GM21717 (cell line): ENCODE data around the gene SORL1-AS1.

Experiments
- ATAC-seq: cut with Tn5 transposase; IDR thresholded peaks from one replicate; pipeline ENCODE4 v1.9.1; 2021; ENCODE audit warnings: mild to moderate bottlenecking, moderate library complexity; ENCODE audit not compliant: unreplicated experiment

The SORL1-AS1 gene

DNA sequence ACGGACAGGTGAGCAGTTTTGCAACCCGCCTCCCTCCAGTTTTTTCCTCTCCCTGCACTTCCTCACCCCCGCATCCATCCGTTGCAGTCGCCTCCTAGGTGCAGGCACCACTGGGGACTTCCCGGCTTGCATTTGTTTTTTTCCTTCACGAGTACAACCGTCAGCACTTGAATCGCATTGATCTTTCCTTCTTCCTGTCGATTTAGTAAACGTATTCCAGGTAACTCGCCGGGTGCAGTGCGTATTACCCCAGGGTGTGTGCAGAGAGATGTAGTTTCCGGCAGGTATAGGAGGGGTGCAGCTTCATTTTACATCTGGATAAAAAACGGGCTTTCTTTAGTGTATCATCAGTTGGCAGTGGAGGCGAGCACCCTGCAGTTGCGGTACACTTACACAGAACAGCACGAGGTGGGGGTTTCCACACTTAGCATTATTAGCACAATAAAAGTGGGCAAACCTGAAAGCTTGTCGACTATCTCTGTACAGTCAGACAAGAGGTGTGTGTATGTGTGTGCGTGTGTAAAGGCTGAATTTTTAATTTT lies at the start of gene SORL1-AS1:
Gene SORL1-AS1 (minus strand): TSS at position 359 of the 542 bp plus-strand sequence.
- ATAC-seq: peak; percentile 25

DNA sequence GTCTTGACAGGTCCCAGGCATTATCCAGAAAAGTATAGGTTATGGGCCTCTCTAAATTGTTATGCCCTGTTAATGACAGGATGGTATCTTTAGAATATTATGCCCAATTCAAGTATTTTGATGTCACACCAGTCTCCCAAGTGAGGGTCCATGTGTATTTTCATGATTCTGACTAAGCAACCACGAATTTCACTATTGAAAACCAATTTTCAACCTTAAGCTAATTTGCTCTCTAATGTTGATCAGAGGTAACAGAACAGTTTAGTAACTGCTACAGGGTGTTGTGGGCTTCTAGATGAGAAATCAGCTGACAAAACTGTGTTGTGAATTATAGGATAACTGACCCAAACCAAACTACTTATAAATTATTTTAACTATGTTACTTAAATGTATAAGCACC lies 48.0 kb upstream of the SORL1-AS1 start:
- no peak for ATAC-seq

DNA sequence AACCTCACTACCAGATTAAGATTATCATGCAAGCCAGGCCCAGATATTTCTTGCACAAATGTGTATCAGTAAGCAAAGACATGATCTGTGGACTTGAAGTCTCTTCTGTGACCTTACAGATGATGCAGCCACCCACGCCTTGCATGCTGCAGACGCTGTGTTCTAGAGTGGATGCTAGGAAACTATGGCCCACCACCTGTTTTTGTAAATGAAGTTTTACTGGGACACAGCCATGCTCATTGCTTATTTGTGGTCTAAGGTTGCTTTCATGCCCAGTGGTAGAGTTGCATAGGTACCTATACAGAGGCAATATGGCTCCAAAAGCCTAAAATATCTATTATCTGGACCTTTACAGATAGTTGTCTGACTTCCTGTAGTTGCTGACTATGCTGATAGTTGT lies 47.5 kb upstream of the SORL1-AS1 start:
- ATAC-seq: no peak

DNA sequence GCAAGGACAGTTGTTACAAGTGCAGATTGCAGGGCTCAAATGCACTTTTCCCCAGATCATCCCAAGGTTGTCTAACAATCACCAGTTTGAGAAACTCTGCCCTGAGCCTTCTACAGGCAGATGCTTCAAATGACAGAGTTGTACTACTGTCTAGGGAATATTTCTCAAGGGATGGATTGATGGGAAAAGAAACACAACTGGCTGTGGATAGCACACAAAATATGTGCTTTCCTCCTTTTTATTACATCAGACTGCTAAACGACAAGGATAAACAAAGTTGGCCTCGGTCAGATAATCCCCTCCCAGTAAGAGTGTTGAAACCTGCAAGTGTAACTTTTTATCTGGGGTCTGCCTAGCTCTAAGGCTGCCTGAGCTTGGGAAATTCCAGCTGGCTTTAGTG lies 46.6 kb upstream of the SORL1-AS1 start:
- no peak for ATAC-seq

DNA sequence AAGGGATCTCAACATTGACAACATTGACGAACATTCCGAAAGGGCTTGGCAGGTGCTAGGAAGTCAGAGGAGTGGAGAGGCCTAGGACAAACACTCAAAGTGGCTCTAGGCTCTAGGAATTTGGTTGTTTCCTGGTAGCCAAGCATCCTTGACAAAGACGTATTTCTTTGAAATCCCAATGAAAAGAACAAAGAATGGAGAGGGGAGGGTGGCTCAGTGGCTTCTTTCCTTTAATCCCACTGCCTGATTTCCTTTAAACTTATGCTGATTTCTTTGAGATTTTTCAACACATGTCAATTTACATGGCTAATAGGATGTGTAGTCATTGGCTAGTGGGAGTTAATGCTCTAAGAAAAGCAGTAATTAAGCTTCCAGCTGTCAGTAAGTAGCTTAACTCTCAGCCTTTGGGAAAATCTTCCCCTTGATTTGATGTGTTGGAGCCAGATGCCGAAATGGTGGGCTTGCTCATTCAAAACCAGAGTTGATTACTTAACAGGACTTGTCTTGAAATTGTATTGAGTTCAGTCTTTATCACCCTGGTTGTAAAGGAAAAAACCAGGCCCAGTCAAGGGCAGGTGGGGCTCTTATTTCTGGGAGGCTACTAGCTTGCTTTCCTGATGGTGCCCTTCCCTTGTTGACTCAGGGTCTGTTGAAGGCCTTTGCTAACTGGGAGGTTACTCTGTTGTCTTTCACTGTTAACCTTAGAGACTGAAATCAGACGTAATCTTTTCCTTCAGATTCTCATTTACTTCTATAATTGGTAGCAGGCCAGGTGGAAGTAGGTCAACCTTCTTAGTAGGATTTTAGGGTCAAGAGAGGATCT lies 44.6 kb upstream of the SORL1-AS1 start:
- ATAC-seq: no peak

DNA sequence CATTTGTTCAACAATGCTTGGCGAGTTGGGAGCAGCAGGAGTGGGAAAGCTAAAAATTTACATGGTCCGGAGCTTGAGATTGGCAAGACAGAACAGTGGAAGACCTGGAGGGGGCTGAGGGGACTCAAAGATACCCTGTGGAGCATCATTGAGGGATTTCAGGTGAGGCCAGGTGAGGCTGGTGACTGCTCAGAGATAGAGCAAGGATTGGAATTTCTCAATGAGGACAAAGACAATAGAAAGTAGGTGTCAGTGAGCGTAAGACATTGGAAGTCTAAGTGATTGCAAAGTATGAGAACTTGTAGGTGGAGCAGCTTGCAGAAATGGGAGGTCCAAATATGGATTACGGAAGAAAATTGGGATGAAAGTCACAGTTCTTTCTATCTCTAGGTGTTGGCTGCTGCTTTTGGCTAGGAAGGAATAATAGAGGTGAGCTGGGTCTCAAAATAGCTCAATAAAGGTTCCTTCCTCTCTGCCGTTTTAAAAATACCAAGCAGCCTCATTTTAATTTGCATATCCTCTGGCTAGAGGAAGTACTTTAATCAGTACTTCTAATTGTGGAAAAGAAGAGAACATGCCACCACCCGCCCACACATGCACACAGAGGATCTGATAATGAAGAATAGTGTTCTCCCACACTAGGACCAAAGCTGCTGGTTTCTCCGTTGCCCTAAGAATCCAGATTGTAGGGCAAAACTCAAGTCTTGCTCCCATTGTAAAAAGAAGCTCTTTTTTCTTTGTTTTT lies 41.8 kb upstream of the SORL1-AS1 start:
- peak; percentile 74 for ATAC-seq

DNA sequence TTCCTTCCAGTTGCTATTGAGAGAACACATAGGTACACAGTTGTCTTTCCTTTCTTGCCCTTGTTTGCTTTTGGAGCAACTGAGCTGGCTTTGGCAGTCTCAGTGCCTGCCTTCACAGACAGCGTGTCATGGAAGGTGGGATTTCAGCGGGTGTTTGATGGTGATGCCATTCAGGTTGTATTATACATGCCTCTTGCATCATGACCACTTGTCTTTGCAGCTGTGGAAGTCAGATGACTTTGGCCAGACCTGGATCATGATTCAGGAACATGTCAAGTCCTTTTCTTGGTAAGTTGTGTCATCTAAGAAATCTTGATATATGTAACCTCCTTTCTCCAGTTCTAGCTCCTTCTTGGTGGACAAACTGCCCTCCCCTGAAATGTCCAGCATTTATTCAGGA lies 37.1 kb upstream of the SORL1-AS1 start:
- ATAC-seq: no peak

DNA sequence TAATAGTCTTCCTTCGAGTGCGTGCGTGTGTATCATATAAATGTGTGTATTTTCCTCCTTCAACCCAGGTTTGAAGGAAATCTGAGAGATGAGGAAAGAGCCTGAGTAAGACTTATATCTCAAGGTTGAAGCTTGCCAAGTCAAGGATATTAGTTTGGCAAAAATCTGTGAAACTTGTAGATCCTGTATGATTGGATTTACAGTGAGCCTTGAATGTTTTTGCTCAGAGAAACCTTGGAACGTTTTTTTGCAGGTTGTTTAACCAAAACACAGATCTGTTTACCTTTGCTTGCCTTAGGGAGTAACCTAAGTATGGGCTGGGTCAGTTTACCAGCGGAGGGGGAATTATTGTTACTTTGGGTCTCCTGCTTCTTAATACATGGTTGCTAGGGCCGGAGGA lies 35.9 kb upstream of the SORL1-AS1 start:
- ATAC-seq: no peak

DNA sequence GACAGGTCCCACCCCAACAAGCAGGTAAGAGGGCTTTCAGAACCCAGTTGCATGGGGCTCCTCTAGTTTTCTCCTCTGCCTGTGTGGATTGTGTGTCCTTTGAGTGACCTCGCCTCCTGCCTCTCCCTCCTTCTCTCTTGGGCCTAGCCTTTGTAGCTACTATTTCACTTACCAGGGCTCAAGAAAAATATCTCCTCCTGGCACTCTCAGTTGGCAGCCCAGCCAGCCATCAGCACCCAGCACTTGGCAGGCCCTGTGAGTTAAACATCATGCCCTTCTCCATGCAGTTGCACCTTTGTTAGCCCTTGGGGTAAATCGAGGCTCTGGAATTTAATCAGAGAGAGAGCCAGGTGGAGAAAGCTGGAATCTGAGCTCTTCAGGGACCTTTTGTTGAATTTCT lies 35.4 kb upstream of the SORL1-AS1 start:
- no peak for ATAC-seq

DNA sequence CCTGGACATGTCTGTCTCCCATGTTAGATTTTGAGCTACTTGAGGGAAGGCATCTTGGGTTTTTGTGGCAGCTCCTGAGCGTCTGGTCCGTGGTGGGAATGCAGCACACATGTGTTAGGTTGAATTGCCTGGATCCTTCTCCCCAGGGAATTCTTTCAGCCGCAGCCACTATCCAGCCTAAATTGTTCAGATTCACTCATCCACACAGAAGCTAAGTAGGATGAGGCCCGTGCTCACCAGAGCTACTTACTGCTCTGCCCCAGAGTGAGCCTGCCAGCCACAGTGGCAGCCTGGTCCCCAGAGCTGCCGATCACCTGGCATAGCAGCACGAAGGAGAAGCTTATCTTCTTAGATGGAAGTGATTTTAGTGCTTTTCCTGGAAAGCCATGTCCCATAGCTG lies 34.4 kb upstream of the SORL1-AS1 start:
- no peak for ATAC-seq

DNA sequence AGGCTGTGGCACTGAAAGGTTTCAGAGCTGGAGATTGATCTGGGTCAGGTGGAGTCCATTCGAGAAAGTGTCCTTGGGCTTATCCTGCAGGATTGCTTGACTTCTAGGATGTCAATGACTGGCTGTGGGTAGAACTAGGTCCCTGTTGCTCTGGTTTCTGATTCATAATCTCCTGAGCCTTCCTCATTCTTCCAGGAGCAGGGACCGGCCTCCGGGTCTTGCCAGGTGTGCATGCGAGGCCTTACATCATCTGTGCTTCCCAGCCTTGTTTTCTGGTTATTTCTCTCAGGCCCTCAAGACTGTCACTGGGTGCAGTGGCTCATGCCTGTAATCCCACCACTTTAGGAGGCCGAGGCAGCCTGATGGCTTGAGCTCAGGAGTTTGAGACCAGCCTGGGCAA lies 33.3 kb upstream of the SORL1-AS1 start:
- ATAC-seq: no peak

DNA sequence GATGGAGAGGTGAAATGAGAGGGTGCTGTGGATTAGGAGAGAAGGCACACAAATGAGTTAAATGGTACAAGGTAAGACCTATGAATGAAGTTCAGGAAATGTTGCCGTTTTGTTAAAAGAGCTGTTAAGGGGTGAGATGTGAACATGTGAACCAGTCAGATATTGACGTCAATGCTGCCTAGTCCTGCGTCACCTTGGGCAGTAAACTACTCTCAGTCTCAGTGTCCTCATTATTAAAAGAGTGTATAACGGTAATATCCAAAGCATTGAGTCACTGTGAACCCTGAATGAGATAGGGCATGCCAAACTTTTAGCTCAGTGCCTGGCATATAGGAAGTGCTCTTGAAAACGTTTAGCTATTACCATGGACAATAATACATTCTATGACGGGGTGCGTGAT lies 32.4 kb upstream of the SORL1-AS1 start:
- ATAC-seq: no peak

DNA sequence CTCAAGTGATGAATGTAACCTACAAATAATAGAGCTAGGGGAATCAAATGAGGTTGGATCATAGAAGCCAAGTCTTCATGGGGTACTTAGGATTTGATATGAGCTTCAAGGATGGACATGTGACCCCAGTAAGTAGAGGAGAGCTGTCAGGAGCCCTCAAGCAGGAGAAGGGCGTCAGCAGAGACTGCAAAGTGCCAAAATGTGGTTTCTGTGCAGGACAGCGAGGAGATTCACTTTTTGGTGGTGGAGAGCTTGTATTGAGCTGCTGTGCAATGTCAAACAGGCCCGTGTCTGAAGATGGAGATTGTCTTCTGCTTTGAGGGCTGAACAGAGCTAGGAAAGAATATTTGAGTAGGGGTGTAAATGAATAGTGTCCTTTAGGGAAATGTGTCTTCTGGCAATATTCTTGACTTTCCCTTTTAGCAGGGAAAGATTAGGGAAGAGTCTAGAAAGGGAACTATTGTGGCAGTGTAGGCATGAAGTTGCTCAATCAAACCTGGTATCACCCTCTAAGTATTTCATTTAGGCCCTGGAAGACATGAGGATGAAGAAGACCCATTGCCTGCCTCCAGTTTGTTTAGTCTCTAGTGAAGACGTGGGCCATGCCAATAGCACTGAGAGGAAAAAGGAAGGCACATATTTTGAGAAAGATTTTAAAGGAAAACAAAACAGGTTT lies 31.2 kb upstream of the SORL1-AS1 start:
- no peak for ATAC-seq

DNA sequence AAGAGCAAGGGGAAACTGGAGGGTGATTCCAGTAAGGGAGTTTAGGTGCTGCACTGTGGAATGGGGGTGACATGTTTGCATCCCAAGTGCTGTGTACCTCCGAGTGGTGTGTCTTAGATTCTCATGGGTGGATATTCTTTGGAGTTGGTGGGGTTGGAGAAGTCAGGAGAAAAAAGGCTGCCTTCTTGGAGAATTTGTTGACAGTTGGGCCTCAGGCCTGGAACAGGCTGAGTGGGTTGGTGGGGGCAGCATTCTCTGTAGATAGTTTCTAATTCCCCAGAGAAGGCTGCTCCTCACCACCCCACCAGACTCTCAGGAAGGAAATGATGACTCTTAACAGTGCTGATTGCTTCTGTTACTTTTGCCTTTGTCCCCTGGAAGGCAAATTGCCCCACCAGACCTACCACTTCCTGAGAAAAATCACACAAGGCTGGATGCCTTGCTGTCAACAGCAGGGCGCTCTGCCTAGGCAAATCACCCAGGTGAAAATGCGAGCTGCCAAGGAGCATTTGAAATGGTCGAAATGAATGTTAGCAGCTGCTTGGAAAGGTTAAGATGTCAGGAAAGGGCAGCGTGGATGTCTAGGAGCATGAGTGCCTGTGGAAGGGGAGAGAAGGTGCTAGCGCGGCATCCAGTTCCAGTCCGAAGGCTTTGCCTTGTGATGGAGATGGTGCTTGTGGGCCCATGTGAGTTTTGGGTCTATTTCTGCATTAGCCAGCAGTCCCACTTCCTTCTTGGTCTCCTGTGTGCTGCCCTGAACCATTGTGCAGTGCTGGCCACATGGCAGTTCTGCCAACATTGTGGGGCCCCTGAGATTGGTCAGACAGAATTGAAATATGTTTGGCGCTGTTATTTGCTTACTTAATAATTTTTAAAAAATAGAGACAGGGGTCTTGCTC lies 29.7 kb upstream of the SORL1-AS1 start:
- peak; percentile 92 for ATAC-seq

DNA sequence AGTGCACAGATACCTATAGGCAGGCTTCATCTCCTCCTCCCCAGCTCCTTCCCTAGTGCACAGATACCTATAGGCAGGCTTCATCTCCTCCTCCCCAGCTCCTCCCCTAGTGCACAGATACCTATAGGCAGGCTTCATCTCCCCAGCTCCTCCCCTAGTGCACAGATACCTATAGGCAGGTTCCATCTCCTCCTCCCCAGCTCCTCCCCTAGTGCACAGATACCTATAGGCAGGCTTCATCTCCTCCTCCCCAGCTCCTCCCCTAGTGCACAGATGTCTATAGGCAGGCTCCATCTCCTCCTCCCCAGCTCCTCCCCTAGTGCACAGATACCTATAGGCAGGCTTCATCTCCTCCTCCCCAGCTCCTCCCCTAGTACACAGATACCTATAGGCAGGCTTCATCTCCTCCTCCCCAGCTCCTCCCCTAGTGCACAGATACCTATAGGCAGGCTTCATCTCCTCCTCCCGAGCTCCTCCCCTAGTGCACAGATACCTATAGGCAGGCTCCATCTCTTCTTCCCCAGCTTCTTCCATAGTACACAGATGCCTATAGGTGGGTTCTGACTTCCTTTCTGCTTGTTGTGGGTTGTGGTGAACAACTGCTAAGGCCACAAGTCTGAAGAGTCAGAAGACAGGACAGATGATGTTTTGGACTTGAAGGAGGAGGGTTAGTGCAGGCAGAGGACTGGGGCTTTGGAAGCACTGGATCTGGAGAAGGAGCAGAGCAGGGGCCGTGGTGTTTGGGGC lies 28.9 kb upstream of the SORL1-AS1 start:
- peak; percentile 49 for ATAC-seq

DNA sequence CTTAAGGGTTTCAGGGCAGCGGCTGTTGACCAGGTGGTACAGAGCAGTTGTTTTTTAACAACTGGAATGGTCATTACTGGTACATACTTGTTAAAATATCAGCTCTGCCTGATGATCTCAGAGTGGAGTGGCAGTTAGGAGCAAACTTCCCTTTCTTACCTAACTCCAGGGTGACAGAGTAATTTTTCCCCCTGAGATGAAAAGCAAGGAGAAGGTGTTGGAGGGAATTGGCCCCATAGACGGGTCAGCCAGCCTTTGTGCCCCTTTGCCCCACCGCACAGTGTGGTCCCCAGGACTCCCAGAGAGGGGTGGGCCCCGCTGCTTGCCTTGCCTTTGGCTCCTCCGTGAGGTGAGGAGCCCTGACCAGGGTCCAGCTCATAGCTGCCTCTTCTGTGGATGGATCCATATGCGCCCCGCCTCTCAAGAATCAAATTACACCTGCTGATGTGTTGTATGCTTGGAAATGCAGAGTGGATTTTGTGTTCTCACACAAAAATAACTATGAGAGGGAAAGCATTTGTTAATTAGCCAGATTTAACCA lies 27.0 kb upstream of the SORL1-AS1 start:
- ATAC-seq: no peak

DNA sequence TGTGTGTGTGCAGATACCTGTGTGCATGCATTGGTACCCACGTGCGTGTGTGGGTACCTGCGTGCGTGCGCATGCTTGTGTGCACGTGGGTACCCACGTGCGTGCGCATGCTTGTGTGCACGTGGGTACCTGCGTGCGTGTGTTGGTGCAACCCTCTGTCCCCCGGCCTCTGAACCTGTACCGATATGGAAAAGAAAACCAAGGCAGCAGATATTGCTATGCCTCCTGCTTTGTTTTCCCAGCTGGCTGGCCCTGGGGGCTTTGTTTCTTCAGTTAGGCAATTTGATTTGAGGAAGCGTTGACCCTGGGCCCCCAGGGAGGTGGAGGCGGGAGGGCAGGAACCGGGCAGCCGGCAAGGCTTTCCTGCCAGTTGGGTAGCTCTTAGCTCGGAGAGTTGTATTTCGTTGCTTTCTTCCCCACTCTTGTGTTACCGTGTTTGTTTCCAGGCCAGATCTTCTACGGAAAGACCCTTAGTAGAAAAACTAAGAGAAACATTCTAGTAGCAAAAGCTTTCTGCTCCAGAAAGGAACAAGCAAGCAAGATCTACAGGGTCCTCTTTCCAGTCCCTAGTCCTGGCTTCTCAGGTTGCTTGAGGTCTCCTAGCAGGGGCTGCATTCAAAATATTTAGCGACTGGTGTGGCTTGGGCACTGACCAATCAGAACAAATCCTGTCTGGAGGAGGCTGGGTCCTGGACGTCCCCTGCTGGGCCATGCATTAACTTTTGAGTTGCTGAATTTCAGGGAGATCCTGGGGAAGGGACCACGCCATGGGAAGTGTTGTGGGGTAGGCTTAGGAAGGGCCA lies 26.3 kb upstream of the SORL1-AS1 start:
- ATAC-seq: no peak

DNA sequence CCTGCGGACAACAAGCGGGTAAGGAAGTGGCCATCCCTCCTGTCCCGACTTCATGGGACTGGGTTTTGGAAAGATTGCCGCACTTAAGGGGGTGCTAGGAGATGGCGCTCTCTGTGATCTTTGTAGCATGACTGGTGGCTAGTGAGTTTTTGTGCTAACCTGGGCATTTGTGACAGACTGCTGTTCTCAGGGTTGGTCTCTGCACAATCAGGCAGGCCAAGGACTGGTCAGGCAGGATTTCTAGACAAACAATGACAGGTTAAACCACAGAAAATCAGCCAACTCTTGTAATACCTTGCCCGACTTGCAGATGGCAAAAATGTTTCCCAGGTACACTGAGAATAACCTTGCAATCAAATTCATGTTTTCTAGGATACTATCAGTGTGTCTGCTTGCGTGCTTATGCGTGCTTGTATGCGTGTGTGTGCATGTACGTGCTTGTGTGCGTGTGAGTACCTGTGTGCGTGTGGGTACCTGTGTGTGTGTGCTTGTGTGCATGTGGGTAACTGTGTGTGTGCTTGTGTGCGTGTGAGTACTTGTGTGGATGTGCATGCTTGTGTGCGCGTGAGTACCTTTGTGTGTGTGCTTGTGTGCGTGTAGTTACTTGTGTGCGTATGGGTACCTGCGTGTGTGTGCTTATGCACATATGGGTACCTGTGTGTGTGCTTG lies 25.6 kb upstream of the SORL1-AS1 start:
- no peak for ATAC-seq
